GM12872 (cell line): Measurements from ENCODE around the gene MAPK13.

Experiments
- CTCF ChIP-seq: IDR thresholded peaks from 3 replicates; pipeline ENCODE4 v1.5.1; 2011; ENCODE audit warnings: low read depth, mild to moderate bottlenecking, low read length, moderate library complexity; ENCODE audit not compliant: insufficient read depth

The MAPK13 gene

GRCh38 chr6:36116066-36116864 lies 14.0 kb upstream of the MAPK13 start:
- TF ChIP-seq CTCF = no peak

DNA sequence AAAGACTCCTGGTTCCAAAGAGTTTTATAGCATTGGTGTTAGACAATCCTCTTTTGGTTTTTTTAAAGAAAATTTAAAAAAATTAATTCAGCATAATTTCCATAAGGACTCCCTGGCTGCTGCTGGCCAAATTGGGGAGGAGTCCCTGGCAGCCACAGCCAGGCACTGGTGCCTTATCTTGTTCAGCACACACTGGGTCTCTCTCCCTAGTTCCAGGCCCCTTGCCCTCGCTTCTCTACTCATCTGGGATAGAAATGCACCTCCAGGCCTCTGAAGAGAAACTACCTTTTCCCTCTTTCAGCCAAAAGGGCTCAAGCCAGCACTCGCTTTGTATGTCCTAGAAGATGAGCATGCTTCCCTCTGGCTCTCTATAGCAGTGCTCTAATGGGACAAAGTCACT lies 13.4 kb upstream of the MAPK13 start:
- no peak for TF ChIP-seq CTCF

DNA sequence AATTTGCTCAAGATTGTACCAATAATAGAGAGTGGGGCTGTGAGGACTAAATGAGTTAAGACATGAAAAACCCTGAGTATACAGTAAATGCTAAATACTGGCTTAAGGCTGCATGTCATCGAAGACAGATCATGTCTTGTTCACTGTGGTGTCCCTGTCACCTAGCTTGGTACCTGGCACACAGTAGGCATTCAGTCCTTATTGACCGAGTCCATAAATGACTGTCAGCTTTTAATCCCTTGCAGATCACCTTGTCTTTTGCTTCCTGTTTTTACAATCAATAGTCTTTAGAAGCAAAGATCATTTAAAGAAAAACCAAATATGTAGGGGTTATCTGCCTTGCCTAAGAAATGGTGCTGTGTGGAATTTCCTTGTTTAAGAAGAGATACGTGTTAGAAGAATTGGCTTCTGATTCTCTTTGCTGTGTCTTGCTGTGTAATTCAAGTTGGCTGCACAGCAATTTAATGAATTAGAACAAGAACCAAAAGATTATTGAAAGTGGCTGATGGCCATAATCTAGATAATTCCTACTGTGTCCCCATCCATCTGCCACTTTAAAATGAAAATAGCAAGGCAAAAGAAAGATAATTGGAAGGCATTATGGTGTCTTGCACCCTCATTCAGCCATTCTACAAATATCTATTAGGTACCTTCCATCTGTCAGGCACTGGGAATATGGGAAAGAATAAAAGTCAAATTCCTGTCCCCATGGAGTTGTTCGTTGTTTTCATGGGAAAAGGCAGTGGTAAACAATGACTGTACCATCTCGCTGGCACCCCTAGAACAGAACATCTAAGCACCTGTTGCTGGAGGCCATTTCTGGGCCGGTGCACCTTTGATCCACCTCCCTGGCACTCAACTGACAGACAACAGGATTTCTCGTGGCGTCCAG lies 12.4 kb upstream of the MAPK13 start:
- no peak for TF ChIP-seq CTCF

GRCh38 chr6:36118550-36119107 lies 11.7 kb upstream of the MAPK13 start:
- TF ChIP-seq CTCF = no peak

- no peak for TF ChIP-seq CTCF
Measured at GRCh38 chr6:36119209-36119608, 11.1 kb upstream of the MAPK13 start.

- TF ChIP-seq CTCF = no peak
Measured at GRCh38 chr6:36120018-36120417, 10.3 kb upstream of the MAPK13 start.

- no peak for TF ChIP-seq CTCF
Measured at GRCh38 chr6:36120539-36120938, 9.8 kb upstream of the MAPK13 start.
